ENCODE measurements around the gene PSMB9. TPM values are rescaled to one million over a fixed set of nuclear protein-coding genes. Genes with fewer than 3 reads are reported as not detected.

The PSMB9 gene
- total and polyA plus RNA-seq, 9 of the 15 experiments (the other 6 are each of a cell fraction or from before 2014, with no cell fraction given): 1.1 to 3.7 (median 2.4) TPM

GRCh38 chr6:32814145-32814544 is 39.8 kb upstream of the PSMB9 start:
- H3K4me3 ChIP-seq: no peak overlapping the region
- BruUV-seq (replicated peaks): no TSS peak
- TF ChIP-seq DEAF1 (CRISPR knock-in tag; IDR thresholded peaks at IDR 0.05) (no peak), SRF (CRISPR knock-in tag; IDR thresholded peaks at IDR 0.05) (no peak), TAF9B (IDR thresholded peaks at IDR 0.05; ENCODE audit: partially characterized antibody) (no peak), TCFL5 (CRISPR knock-in tag; conservative IDR thresholded peaks at IDR 0.05) (no peak), ZNF318 (IDR thresholded peaks at IDR 0.05; ENCODE audit: borderline replicate concordance in 1 of 2, low read depth in 1 of 2) (no peak), ZNF639 (CRISPR knock-in tag; conservative IDR thresholded peaks at IDR 0.05 in 1 of 2, IDR thresholded peaks at IDR 0.05 in 1 of 2) (no peak), THRAP3 (IDR thresholded peaks at IDR 0.05; ENCODE audit: borderline replicate concordance) (no peak), ILF3 (IDR thresholded peaks at IDR 0.05; ENCODE audit: borderline replicate concordance) (no peak), ZNF586 (CRISPR knock-in tag; conservative IDR thresholded peaks at IDR 0.05) (no peak)
- DNase-seq (ENCODE audit: extremely low read depth in 1 of 4, low spot score in 3 of 4): no peak
- H3K4me1 ChIP-seq (replicated peaks in 1 of 2; ENCODE audit: control insufficient read depth in 2 of 2, insufficient read depth in 2 of 2, low read length in 2 of 2): no peaks in the 10 kb centered on the region
- H3K9ac ChIP-seq (ENCODE audit: insufficient read depth in 1 of 2, low read depth in 2 of 2, low read length in 2 of 2): no peak overlapping the region
- no peak overlapping the region for H3K27ac ChIP-seq (ENCODE audit: extremely low read depth, low read depth, low read length)
- H3K9me1 ChIP-seq (ENCODE audit: control insufficient read depth, insufficient read depth, low read length): peaks cover 3% of the 10 kb centered on the region
- intact Hi-C loops (cut with micrococcal nuclease) (no loop called here), in situ Hi-C loops (cut with MboI) (no loop called here)
- H4K20me1 ChIP-seq (replicated peaks; ENCODE audit: control insufficient read depth, insufficient read depth, low read length): no peaks in the 10 kb centered on the region
- H3K27me3 ChIP-seq (ENCODE audit: control insufficient read depth in 2 of 2, insufficient read depth in 2 of 2, low read length in 2 of 2): peaks cover 6 to 19% of the 10 kb centered on the region in 2 experiments; a peak in 4 of 5 replicates
- no peaks in the 10 kb centered on the region for H3K36me3 ChIP-seq (ENCODE audit: control insufficient read depth, insufficient read depth, low read length)
- no peaks in the 10 kb centered on the region for H3K9me3 ChIP-seq (replicated peaks; ENCODE audit: control insufficient read depth, insufficient read depth, low read depth, low read length)
- 14% methylated on average over 2 of the region's 2 CpGs for WGBS (ENCODE audit: insufficient coverage, low coverage, missing lambda C conversion rate)
- POLR2A ChIA-PET: interaction anchor here (0.8 to 1.8 kb wide), 3 partner anchors 9 to 39 kb away, joined by 5 to 6 read pairs (median 5); partner anchors contain the start of gene TAP1
- FAIRE-seq: no peak
- CTCF ChIA-PET (ENCODE audit: low intra/inter-chr PET ratio): no interaction called here
- H2AFZ ChIP-seq (ENCODE audit: low read depth, low read length): no peak overlapping the region
- no peaks in the 10 kb centered on the region for H3K79me2 ChIP-seq (ENCODE audit: control insufficient read depth, insufficient read depth, low read length)
- ATAC-seq: no peak
- H3K4me2 ChIP-seq (ENCODE audit: insufficient read depth, low read length): no peak overlapping the region

Measured in K562 (cell line).